Suprapubic skin (tissue), 4 donors: Measurements from ENCODE around the gene LTN1.

Experiments
- POLR2A ChIP-seq, 2 donors: fragments of 450-650 bp; IDR thresholded peaks; one replicate each; pipeline ENCODE4 v1.6.1; 2017; ENCODE audit warnings: antibody characterized with exemption in 2 of 2, mild to moderate bottlenecking in 2 of 2, moderate library complexity in 2 of 2
- POLR2AphosphoS5 ChIP-seq, 3 donors: sonication (generic); formaldehyde crosslinking; IDR thresholded peaks; one replicate each; pipeline ENCODE4 v1.6.1; 2017; ENCODE audit warnings: antibody characterized with exemption in 3 of 3

- no peak for TF ChIP-seq POLR2AphosphoS5 (IDR thresholded peaks at IDR 0.05)
- TF ChIP-seq POLR2A (IDR thresholded peaks at IDR 0.05) = no peak
Observed at GRCh38 chr21:28938726-28939125, 54.0 kb downstream of the LTN1 start.
